GM21423 (cell line): ENCODE data around the gene UBASH3A.

Source experiments
- ATAC-seq: cut with Tn5 transposase; IDR thresholded peaks from one replicate; pipeline ENCODE4 v1.9.1; 2021; ENCODE audit warnings: mild to moderate bottlenecking, moderate library complexity; ENCODE audit not compliant: unreplicated experiment

Gene UBASH3A

DNA sequence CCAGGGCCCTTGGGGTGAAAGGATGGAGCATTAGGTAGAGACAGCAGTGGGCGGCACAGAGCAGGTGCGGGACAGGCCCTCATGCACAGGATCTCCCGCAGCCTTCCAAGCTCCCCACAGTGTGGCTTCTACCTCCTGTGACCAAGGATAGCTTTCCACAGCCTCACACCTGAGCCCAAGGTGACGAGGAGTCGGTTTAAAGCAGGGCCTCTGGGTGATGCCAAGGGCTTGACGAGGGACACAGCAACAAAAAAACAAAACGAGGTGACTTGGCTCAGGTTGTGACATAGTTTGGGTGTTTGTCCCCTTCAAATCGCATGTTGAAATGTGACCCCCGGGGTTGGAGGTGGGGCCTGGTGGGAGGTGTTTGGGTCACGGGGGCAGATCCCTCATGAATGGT lies 77.0 kb downstream of the UBASH3A start:
- no peak for ATAC-seq

- no peak for ATAC-seq
Observed at GRCh38 chr21:42481169-42481568, 77.5 kb downstream of the UBASH3A start.

GRCh38 chr21:42484966-42485365 lies 81.3 kb downstream of the UBASH3A start:
- no peak for ATAC-seq

DNA sequence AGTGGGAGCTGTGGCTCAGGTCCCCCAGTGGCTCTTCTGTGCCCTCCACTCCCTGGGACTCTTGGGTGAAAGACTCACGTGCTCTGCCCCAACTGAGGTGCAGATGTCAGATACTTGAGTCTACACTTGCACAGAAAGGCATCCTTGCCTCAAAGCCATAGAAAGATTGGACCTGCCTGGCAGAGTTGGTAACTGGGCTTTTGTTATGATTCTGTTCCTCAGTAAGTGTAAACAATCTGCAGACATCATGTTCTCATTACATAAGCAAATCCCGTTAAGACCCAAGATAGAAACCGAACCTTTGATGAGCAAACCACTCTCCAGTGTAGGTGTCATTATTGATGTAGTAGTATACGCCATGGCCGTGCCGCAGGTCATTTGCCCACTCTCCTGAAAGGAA lies 82.4 kb downstream of the UBASH3A start:
- no peak for ATAC-seq

DNA sequence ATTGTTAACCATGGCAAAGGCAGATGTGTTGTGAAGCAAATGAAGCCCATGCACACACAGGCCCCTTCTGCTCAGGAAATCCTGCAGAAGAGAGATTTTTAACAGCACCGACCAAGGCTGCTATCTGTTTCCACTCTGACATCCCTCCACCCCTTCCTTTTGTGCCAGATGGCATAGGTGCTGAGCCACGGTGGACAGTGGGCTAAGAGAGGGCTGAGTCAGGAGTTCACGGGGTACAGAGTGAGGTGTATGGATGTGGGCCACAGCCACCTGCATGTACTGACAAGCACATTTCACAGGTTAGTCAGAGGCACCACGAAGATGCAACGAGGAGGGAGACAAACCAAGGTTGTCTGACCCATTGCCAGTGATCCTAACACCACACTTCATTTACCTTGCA lies 82.8 kb downstream of the UBASH3A start:
- ATAC-seq, result no peak

DNA sequence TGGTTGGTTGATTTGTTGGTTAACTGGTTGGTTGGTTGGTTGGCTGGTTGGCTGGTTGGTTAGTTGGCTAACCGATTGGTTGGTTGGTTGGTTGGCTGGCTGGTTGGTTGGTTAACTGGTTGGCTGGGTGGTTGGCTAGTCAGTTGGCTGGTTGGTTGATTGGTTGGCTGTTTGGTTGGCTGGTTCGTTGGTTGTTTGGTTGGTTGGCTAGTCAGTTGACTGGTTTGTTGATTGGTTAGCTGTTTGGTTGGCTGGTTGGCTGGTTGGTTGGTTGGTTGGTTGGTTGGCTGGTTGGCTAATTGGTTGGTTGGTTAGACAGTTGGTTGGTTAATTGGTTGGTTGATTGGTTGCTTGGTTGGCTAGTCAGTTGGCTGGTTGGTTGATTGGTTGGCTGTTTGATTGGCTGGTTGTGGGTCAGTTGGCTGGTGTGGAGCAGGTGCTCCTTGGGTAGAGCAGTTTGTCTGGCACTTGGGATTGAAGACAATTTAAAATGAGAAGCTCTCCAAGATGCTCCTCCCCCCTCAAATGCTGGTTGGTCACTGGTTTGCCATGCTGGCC lies 85.4 kb downstream of the UBASH3A start:
- ATAC-seq, result no peak

DNA sequence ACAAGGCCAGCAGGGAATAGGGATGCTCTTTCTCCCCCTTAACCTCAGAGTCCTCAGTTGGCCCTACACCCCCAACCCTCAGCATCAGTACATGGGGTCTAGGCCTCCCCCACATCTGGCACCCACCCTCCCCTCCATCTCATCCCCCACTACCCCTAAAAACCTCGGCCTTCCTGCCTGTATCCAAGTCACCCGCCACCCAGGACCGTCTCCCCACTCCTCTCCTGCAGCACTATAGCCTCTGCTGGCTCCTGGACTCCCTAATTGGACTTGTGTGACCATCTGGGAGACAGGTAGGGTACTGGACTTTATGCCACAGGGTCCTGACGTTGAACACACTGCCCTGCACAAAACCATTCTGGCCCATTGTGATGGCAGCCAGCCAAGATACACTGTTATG lies 86.3 kb downstream of the UBASH3A start:
- ATAC-seq, result no peak

GRCh38 chr21:42490720-42491119 lies 87.0 kb downstream of the UBASH3A start:
- ATAC-seq, result no peak

DNA sequence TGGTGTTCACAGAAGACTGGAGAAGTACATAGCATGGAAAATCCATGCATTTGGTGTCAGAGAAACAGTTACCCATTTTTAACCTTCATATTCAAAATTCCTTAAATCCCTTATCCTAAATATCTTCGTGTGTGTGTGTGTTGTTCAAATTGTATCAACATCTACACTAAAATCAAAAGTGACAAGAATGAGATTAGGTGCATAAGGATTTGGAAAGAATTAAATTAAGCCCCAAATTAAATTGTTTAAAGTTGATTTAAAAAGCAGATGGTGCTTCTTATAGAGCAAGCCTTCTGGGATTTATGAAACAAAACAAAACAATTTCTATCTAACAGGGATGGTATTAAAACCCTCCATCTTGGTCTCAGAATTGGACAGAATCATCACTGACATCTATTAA lies 87.6 kb downstream of the UBASH3A start:
- no peak for ATAC-seq

DNA sequence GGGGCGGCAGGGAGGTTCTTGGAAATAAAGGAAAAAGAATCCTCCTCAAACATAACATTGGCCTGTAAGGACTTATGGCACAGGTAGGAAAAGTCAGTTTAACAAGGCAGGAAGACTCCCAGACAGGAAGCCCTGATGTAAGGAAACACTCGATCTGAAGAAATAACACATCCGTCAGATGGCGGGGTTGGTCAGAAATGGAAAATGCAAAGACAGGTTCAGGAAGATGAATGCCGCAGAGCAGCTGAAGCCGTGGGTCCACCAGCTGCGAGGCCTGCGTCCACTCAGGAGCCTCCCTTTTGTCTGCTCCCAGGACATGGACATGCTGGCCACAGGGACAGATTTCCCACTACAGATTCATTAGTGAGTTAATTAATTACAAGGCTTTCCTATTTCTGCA lies 88.5 kb downstream of the UBASH3A start:
- no peak for ATAC-seq

- no peak for ATAC-seq
Observed at GRCh38 chr21:42493109-42494060, 89.7 kb downstream of the UBASH3A start.

GRCh38 chr21:42495027-42495426 lies 91.3 kb downstream of the UBASH3A start:
- no peak for ATAC-seq

GRCh38 chr21:42495765-42496119 lies 92.0 kb downstream of the UBASH3A start:
- peak; percentile 7 for ATAC-seq

GRCh38 chr21:42496120-42496838 lies 92.6 kb downstream of the UBASH3A start, which contains the start of gene RSPH1:
Gene RSPH1, minus strand, starts transcription at chr21:42496224. Its CDS starts 38 bp downstream, at chr21:42496186.
- ATAC-seq, result peak; percentile 97

DNA sequence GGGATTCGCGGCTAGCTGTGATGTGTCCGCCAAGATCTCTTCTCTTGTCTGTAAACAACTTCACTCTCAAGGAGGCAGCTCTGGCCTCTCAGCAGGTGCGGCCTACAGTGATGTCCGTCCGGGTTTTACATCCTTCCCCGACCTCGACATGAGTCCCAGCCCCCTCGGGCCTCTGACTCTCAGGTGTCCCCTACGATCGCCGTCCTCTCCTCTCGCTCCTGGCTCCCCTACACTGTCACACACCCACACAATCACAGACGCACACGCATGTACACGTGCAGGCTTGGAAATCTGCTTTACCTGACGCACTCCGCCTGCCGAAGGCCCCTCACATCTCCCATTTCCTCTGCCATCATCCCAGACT lies 93.1 kb downstream of the UBASH3A start:
- ATAC-seq, result no peak
